HL-60 (cell line): Measurements from ENCODE around the gene TMEM132D.

ENCODE experiments used
- DNase-seq, 2 experiments: peaks; one replicate each; pipeline ENCODE4 v3.0.0-alpha.2; 2010 to 2020; ENCODE audit warnings: low read depth in 1 of 2, low spot score in 1 of 2
- H3K27ac ChIP-seq: fragments of 250-450 bp; sonication (Bioruptor Pico); replicated peaks from 2 replicates; pipeline ENCODE4 v1.5.1; 2020; ENCODE audit warnings: mild to moderate bottlenecking, moderate library complexity
- H3K27me3 ChIP-seq: fragments of 250-450 bp; sonication (Bioruptor Pico); 2 replicates; pipeline ENCODE4 v1.5.1; 2021; ENCODE audit warnings: mild to moderate bottlenecking, moderate library complexity; ENCODE audit not compliant: insufficient read depth, poor library complexity, severe bottlenecking
- H3K4me3 ChIP-seq: replicated peaks from 2 replicates; pipeline ENCODE4 v1.5.1; 2011; ENCODE audit warnings: mild to moderate bottlenecking, control low read depth, low read length; ENCODE audit not compliant: insufficient read depth
- GABPA ChIP-seq: IDR thresholded peaks from 2 replicates; pipeline ENCODE4 v1.6.1; 2012; ENCODE audit warnings: low read depth
- POLR2AphosphoS5 ChIP-seq: IDR thresholded peaks from 2 replicates; pipeline ENCODE4 v1.6.1; 2012; ENCODE audit warnings: low read depth
- SPI1 ChIP-seq: IDR thresholded peaks from 2 replicates; pipeline ENCODE4 v1.6.1; 2012; ENCODE audit warnings: low read depth, mild to moderate bottlenecking, borderline replicate concordance
- TF ChIP-seq, protein P1 (sequence below): IDR thresholded peaks from 2 replicates; pipeline ENCODE4 v1.6.1; 2012; ENCODE audit warnings: low read depth; ENCODE audit not compliant: insufficient replicate concordance
- TF ChIP-seq, protein P2 (sequence below): IDR thresholded peaks from one replicate; pipeline ENCODE4 v1.5.1; 2011; ENCODE audit warnings: low read length, control low read depth, inconsistent platforms; ENCODE audit not compliant: insufficient read depth

Gene TMEM132D

DNA sequence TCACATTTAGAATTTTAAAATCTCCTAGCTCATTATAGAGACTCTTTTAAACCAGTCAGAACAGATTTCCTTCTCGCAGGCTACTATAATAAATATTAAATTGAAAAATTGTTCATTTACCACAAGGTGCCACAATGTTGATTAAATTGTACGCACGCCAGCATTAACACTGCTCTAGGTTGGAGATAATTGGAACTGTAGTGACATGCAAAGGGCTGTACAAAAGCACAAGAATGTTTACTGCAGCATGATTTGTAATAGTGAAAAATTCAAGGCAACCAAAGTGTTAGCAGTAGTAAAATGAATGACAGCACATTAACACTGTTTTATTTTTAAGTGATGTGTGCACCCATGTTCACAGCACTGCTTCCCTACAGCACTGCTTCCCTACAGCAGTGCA lies 52.5 kb downstream of the TMEM132D start:
- Histone ChIP-seq H3K27ac (no peak overlapping the region), H3K27me3 (no peaks in the 10 kb centered on the region), H3K4me3 (no peak overlapping the region)
- DNase-seq = no peak
- TF ChIP-seq POLR2AphosphoS5 = no peak
- TF ChIP-seq, protein P1, sequence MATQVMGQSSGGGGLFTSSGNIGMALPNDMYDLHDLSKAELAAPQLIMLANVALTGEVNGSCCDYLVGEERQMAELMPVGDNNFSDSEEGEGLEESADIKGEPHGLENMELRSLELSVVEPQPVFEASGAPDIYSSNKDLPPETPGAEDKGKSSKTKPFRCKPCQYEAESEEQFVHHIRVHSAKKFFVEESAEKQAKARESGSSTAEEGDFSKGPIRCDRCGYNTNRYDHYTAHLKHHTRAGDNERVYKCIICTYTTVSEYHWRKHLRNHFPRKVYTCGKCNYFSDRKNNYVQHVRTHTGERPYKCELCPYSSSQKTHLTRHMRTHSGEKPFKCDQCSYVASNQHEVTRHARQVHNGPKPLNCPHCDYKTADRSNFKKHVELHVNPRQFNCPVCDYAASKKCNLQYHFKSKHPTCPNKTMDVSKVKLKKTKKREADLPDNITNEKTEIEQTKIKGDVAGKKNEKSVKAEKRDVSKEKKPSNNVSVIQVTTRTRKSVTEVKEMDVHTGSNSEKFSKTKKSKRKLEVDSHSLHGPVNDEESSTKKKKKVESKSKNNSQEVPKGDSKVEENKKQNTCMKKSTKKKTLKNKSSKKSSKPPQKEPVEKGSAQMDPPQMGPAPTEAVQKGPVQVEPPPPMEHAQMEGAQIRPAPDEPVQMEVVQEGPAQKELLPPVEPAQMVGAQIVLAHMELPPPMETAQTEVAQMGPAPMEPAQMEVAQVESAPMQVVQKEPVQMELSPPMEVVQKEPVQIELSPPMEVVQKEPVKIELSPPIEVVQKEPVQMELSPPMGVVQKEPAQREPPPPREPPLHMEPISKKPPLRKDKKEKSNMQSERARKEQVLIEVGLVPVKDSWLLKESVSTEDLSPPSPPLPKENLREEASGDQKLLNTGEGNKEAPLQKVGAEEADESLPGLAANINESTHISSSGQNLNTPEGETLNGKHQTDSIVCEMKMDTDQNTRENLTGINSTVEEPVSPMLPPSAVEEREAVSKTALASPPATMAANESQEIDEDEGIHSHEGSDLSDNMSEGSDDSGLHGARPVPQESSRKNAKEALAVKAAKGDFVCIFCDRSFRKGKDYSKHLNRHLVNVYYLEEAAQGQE = no peak
- TF ChIP-seq, protein P2, sequence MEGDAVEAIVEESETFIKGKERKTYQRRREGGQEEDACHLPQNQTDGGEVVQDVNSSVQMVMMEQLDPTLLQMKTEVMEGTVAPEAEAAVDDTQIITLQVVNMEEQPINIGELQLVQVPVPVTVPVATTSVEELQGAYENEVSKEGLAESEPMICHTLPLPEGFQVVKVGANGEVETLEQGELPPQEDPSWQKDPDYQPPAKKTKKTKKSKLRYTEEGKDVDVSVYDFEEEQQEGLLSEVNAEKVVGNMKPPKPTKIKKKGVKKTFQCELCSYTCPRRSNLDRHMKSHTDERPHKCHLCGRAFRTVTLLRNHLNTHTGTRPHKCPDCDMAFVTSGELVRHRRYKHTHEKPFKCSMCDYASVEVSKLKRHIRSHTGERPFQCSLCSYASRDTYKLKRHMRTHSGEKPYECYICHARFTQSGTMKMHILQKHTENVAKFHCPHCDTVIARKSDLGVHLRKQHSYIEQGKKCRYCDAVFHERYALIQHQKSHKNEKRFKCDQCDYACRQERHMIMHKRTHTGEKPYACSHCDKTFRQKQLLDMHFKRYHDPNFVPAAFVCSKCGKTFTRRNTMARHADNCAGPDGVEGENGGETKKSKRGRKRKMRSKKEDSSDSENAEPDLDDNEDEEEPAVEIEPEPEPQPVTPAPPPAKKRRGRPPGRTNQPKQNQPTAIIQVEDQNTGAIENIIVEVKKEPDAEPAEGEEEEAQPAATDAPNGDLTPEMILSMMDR = no peak
- no peak for TF ChIP-seq SPI1
- TF ChIP-seq GABPA = no peak

DNA sequence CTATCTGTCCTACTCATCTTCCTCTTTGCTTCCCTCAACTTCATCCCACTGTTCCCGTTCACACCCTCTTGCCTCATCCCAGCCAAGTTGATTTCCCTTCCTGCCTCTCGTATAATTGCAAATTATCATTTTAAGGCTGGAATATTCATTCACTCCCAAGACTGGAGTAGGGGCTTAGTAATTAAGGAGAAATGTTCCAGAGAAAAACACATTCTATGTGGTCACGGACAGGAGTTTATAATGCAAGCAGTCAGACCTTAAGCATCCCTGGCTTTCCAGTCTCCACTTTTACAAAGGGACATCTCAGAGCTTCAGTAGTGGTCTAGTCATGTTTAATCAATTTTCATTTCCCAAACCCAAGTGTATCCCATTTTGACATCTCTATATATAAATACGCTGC lies 54.9 kb downstream of the TMEM132D start:
- DNase-seq = no peak
- TF ChIP-seq POLR2AphosphoS5 (no peak), SPI1 (no peak), GABPA (no peak)
- TF ChIP-seq, protein P1 = no peak
- TF ChIP-seq, protein P2 = no peak
- no peak overlapping the region for H3K27ac ChIP-seq
- no peaks in the 10 kb centered on the region for H3K27me3 ChIP-seq
- no peak overlapping the region for H3K4me3 ChIP-seq

DNA sequence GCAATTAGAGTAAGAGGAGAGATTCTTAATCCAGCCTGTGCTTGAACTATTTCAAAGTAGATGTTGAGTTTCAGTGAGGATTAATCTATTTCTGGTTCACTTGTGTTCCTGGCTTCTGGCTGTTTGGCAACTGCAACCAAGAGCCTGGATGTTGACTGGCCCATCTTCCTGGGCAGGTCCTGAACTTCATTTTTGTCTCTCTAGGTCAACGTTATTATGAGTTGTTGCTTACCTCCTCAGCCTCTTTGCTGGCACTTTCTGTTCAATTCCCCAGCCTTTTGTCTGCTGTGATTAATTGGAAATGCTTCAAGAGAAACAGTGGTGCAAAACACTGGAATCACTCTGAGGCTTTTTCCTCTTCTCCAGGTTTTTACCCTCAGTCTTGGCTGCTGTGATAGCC lies 56.8 kb downstream of the TMEM132D start:
- TF ChIP-seq SPI1 (no peak), POLR2AphosphoS5 (no peak), GABPA (no peak)
- TF ChIP-seq, protein P1 = no peak
- TF ChIP-seq, protein P2 = no peak
- Histone ChIP-seq H3K27ac (no peak overlapping the region), H3K4me3 (no peak overlapping the region), H3K27me3 (no peaks in the 10 kb centered on the region)
- DNase-seq = no peak
